ENCODE data around the gene CCR2. TPM values are rescaled to one million over a fixed set of nuclear protein-coding genes. Genes with fewer than 3 reads are reported as not detected.
A peak's percentile ranks its signal among the peaks of the same experiment; 100 is the strongest.

Gene CCR2
- total RNA-seq (2021) (not detected in 2 replicates), Bru-seq, nascent RNA (not detected), BruChase-seq, experiment 1, labeled RNA remaining after a 2-hour chase (percentile 15 among the genes with signal in this experiment), BruChase-seq, experiment 2, labeled RNA remaining after a 6-hour chase (percentile 9 among the genes with signal in this experiment)
- long read RNA-seq: 0 reads

GRCh38 chr3:46353647-46354410 is at the start of gene CCR2:
Gene CCR2, plus strand, starts transcription at chr3:46354111. Its CDS starts 3,417 bp downstream, at chr3:46357528.
- no peaks in the 10 kb centered on the region for H3K36me3 ChIP-seq (ENCODE audit: low read depth)
- no peak within 1 kb of the TSS for H3K4me3 ChIP-seq
- no peaks in the 10 kb centered on the region for H3F3A ChIP-seq (ENCODE audit: insufficient read depth, low read depth)
- 0 out of 2 replicates have a peak, but pooled peaks cover 14% of the 10 kb centered on the region for H3K4me1 ChIP-seq (replicated peaks; ENCODE audit: insufficient read depth)
- intact Hi-C loops (cut with micrococcal nuclease; ENCODE audit: unreplicated experiment): no loop called here
- peak; percentile 18 to 42 for DNase-seq
- POLR2A ChIA-PET (ENCODE audit: unreplicated experiment): no interaction called here
- no peaks in the 10 kb centered on the region for H3K9me3 ChIP-seq (ENCODE audit: insufficient read depth, low read depth)
- H3K9me2 ChIP-seq (ENCODE audit: insufficient read depth): no peaks in the 10 kb centered on the region
- H2AFZ ChIP-seq: no peak within 1 kb of the TSS
- 0 out of 2 replicates have a peak within 1 kb of the TSS, but pooled peaks have one; percentile 7 for H3K4me2 ChIP-seq
- TF ChIP-seq CTCF (conservative IDR thresholded peaks at IDR 0.05): no peak
- no peak for TF ChIP-seq EZH2 (IDR thresholded peaks at IDR 0.05; ENCODE audit: low read depth)
- no peaks in the 10 kb centered on the region for H4K20me1 ChIP-seq (ENCODE audit: insufficient read depth)
- no peaks in the 10 kb centered on the region for H3K27me3 ChIP-seq (ENCODE audit: insufficient read depth, low read depth)
- H3K79me2 ChIP-seq (ENCODE audit: low read depth): no peaks in the 10 kb centered on the region
- CTCF ChIA-PET: no interaction called here
- BruUV-seq (replicated peaks): no TSS peak
- no peak within 1 kb of the TSS for H3K27ac ChIP-seq

GRCh38 chr3:46304739-46305138 is 49.2 kb upstream of the CCR2 start:
- CTCF ChIA-PET: no interaction called here
- Histone ChIP-seq H3K4me3 (no peak overlapping the region), H3K27me3 (ENCODE audit: insufficient read depth, low read depth) (no peaks in the 10 kb centered on the region), H2AFZ (no peak overlapping the region), H3K4me1 (replicated peaks; ENCODE audit: insufficient read depth) (no peaks in the 10 kb centered on the region), H4K20me1 (ENCODE audit: insufficient read depth) (no peaks in the 10 kb centered on the region), H3K36me3 (ENCODE audit: low read depth) (no peaks in the 10 kb centered on the region), H3K79me2 (ENCODE audit: low read depth) (no peaks in the 10 kb centered on the region), H3K9me2 (ENCODE audit: insufficient read depth) (no peaks in the 10 kb centered on the region), H3K4me2 (no peak overlapping the region), H3K27ac (no peak overlapping the region), H3K9me3 (ENCODE audit: insufficient read depth, low read depth) (no peaks in the 10 kb centered on the region), H3F3A (ENCODE audit: insufficient read depth, low read depth) (no peaks in the 10 kb centered on the region)
- BruUV-seq (replicated peaks): no TSS peak
- no peak for DNase-seq
- TF ChIP-seq CTCF (conservative IDR thresholded peaks at IDR 0.05): no peak
- TF ChIP-seq EZH2 (IDR thresholded peaks at IDR 0.05; ENCODE audit: low read depth): no peak
- intact Hi-C loops (cut with micrococcal nuclease; ENCODE audit: unreplicated experiment): no loop called here
- POLR2A ChIA-PET (ENCODE audit: unreplicated experiment): no interaction called here

GRCh38 chr3:46312991-46313390 is 40.9 kb upstream of the CCR2 start:
- Histone ChIP-seq H2AFZ (no peak overlapping the region), H3K36me3 (ENCODE audit: low read depth) (no peaks in the 10 kb centered on the region), H3K9me2 (ENCODE audit: insufficient read depth) (no peaks in the 10 kb centered on the region), H3K27ac (0 out of 2 replicates have a peak overlapping the region, but pooled peaks have one; percentile 18), H3F3A (ENCODE audit: insufficient read depth, low read depth) (0 out of 2 replicates have a peak, but pooled peaks cover 7% of the 10 kb centered on the region), H3K4me3 (no peak overlapping the region), H3K79me2 (ENCODE audit: low read depth) (no peaks in the 10 kb centered on the region), H3K9me3 (ENCODE audit: insufficient read depth, low read depth) (peaks cover 3% of the 10 kb centered on the region; the same call in 1 of the 2 replicates), H4K20me1 (ENCODE audit: insufficient read depth) (no peaks in the 10 kb centered on the region), H3K4me1 (replicated peaks; ENCODE audit: insufficient read depth) (peaks cover 10% of the 10 kb centered on the region), H3K4me2 (0 out of 2 replicates have a peak overlapping the region, but pooled peaks have one; percentile 3), H3K27me3 (ENCODE audit: insufficient read depth, low read depth) (no peaks in the 10 kb centered on the region)
- BruUV-seq (replicated peaks): no TSS peak
- TF ChIP-seq EZH2 (IDR thresholded peaks at IDR 0.05; ENCODE audit: low read depth): no peak
- no peak for TF ChIP-seq CTCF (conservative IDR thresholded peaks at IDR 0.05)
- ChIA-PET POLR2A (ENCODE audit: unreplicated experiment) (no interaction called here), CTCF (no interaction called here)
- DNase-seq: peak in 1 of 2 experiments; percentile 64
- intact Hi-C loops (cut with micrococcal nuclease; ENCODE audit: unreplicated experiment): no loop called here
